GM23248 (cell line): ENCODE data around the gene EGFR.

Source experiments
- EZH2 ChIP-seq: fragments of 200-600 bp; sonication (generic); IDR thresholded peaks from 2 replicates; pipeline ENCODE4 v1.6.1; 2018; ENCODE audit warnings: antibody characterized with exemption, mild to moderate bottlenecking; ENCODE audit not compliant: insufficient read depth, poor library complexity, severe bottlenecking
- EZH2phosphoT487 ChIP-seq: fragments of 200-600 bp; sonication (generic); IDR thresholded peaks from 2 replicates; pipeline ENCODE4 v1.6.1; 2018; ENCODE audit warnings: antibody characterized with exemption, moderate library complexity, mild to moderate bottlenecking, low read depth; ENCODE audit not compliant: insufficient read depth

- TF ChIP-seq EZH2 (no peak), EZH2phosphoT487 (no peak)
Observed at GRCh38 chr7:55131142-55131929, 112.5 kb downstream of the EGFR start.
